H1 (cell line): ENCODE results near the gene ATF7. TPM values are rescaled to one million over a fixed set of nuclear protein-coding genes. Genes with fewer than 3 reads are reported as not detected.
"Not testable (repeated sequence)": the region's sequence is repeated elsewhere in the genome, so short reads cannot be mapped to it uniquely, and the experiment has no call there.

Source experiments
- CTCF ChIA-PET: fragments of 300-600 bp; sonication (Branson Sonifier 250); formaldehyde crosslinking; loops from one replicate; lab custom pipeline; 2021; ENCODE audit not compliant: partially characterized antibody; lab: Charles Lee
- POLR2A ChIA-PET: fragments of 300-600 bp; sonication (Branson Sonifier 250); formaldehyde crosslinking; loops from one replicate; lab custom pipeline; 2021; ENCODE audit warnings: inconsistent platforms; ENCODE audit not compliant: partially characterized antibody; lab: Charles Lee
- DNase-seq, 2 experiments: peaks; one replicate each; pipeline versions ENCODE4 v3.0.0 to v3.0.0-alpha.2; 2010 to 2022; ENCODE audit warnings: low spot score in 2 of 2, low read depth in 1 of 2, mixed read lengths in 1 of 2
- FAIRE-seq: peaks from 2 replicates; lab custom pipeline; 2011; peaks lifted over from hg19 to GRCh38; lab: Jason Lieb, UNC
- H2AFZ ChIP-seq: 2 replicates; pipeline ENCODE4 v1.8.1; 2012; ENCODE audit warnings: low read length, inconsistent platforms
- H2AK5ac ChIP-seq: 2 replicates; pipeline ENCODE4 v1.6.1; 2013; ENCODE audit warnings: low read depth, low read length
- H2BK120ac ChIP-seq: replicated peaks from 2 replicates; pipeline ENCODE3; 2013; ENCODE audit warnings: low read depth, low read length, inconsistent platforms
- H2BK12ac ChIP-seq: 2 replicates; pipeline ENCODE4 v1.6.1; 2013; ENCODE audit warnings: low read depth, low read length
- H2BK15ac ChIP-seq: 2 replicates; pipeline ENCODE4 v1.6.1; 2013; ENCODE audit warnings: low read length
- H2BK20ac ChIP-seq: 2 replicates; pipeline ENCODE4 v1.6.1; 2013; ENCODE audit warnings: low read length
- H2BK5ac ChIP-seq: 2 replicates; pipeline ENCODE4 v1.6.1; 2013; ENCODE audit warnings: low read depth, low read length
- H3K14ac ChIP-seq: 2 replicates; pipeline ENCODE4 v1.6.1; 2013; ENCODE audit warnings: inconsistent platforms; ENCODE audit not compliant: insufficient read length
- H3K18ac ChIP-seq: 2 replicates; pipeline ENCODE4 v1.6.1; 2013; ENCODE audit warnings: low read length; ENCODE audit errors: extremely low read depth
- H3K23ac ChIP-seq: 2 replicates; pipeline ENCODE4 v1.6.1; 2013; ENCODE audit warnings: inconsistent platforms; ENCODE audit not compliant: insufficient read length
- H3K23me2 ChIP-seq: 2 replicates; pipeline ENCODE4 v1.6.1; 2013; ENCODE audit warnings: low read depth, low read length
- H3K27ac ChIP-seq: 2 replicates; pipeline ENCODE4 v1.6.1; 2011; ENCODE audit warnings: low read depth, low read length, inconsistent platforms
- H3K27me3 ChIP-seq, 4 experiments: replicated peaks in 1 of 4; 1 replicate in 1 of 4; 2 replicates in 3 of 4; pipeline versions ENCODE4 v1.6.1 to v1.8.1; 2011 to 2013; ENCODE audit warnings: low read length in 3 of 4, mild to moderate bottlenecking in 3 of 4, inconsistent platforms in 2 of 4, mixed read lengths in 2 of 4, moderate library complexity in 1 of 4; ENCODE audit not compliant: control insufficient read depth in 3 of 4, insufficient read depth in 3 of 4; ENCODE audit errors: extremely low read depth in 1 of 4
- H3K36me3 ChIP-seq, 4 experiments: 2 replicates each; pipeline versions ENCODE4 v1.6.1 to v1.8.1; 2011 to 2013; ENCODE audit warnings: mild to moderate bottlenecking in 4 of 4, low read length in 3 of 4, moderate library complexity in 2 of 4, control low read depth in 1 of 4, inconsistent platforms in 1 of 4; ENCODE audit not compliant: insufficient read depth in 4 of 4, control insufficient read depth in 2 of 4
- H3K4ac ChIP-seq: replicated peaks from 2 replicates; pipeline ENCODE3; 2013; ENCODE audit warnings: low read length, low read depth, mixed read lengths, inconsistent platforms; ENCODE audit not compliant: insufficient read length
- H3K4me1 ChIP-seq, 4 experiments: replicated peaks in 1 of 4; 1 replicate in 1 of 4; 2 replicates in 3 of 4; pipeline versions ENCODE4 v1.6.1 to v1.8.1; 2011 to 2013; ENCODE audit warnings: low read length in 3 of 4, inconsistent platforms in 2 of 4, mixed read lengths in 1 of 4; ENCODE audit not compliant: insufficient read depth in 4 of 4, control insufficient read depth in 3 of 4
- H3K4me2 ChIP-seq, 2 experiments: 2 replicates each; pipeline versions ENCODE4 v1.6.1 to v1.8.1; 2011 to 2013; ENCODE audit warnings: low read depth in 2 of 2, low read length in 2 of 2, control low read depth in 1 of 2, inconsistent platforms in 1 of 2, mild to moderate bottlenecking in 1 of 2; ENCODE audit not compliant: insufficient read depth in 1 of 2
- H3K4me3 ChIP-seq, 4 experiments: fragments of 200-600, 300-600 bp in 1 of 4; sonication (generic), shearing (Covaris generic), sonication (Bioruptor Twin) in 1 of 4; 2 replicates each; pipeline versions ENCODE4 v1.5.1 to v1.8.1; 2011 to 2016; ENCODE audit warnings: low read length in 4 of 4, low read depth in 3 of 4, control low read depth in 2 of 4, inconsistent platforms in 2 of 4, mild to moderate bottlenecking in 2 of 4, mixed read lengths in 1 of 4, moderate library complexity in 1 of 4; ENCODE audit not compliant: insufficient read depth in 2 of 4; ENCODE audit errors: extremely low read depth in 1 of 4
- H3K56ac ChIP-seq: replicated peaks from 2 replicates; pipeline ENCODE3; 2013; ENCODE audit warnings: low read depth, mild to moderate bottlenecking, mixed read lengths, low read length, inconsistent platforms; ENCODE audit not compliant: insufficient read length
- H3K79me1 ChIP-seq: 2 replicates; pipeline ENCODE4 v1.6.1; 2013; ENCODE audit warnings: low read depth, low read length, control low read depth
- H3K79me2 ChIP-seq, 2 experiments: 2 replicates each; pipeline versions ENCODE4 v1.6.1 to v1.8.1; 2012 to 2013; ENCODE audit warnings: low read length in 2 of 2, mild to moderate bottlenecking in 2 of 2, inconsistent platforms in 1 of 2; ENCODE audit not compliant: insufficient read depth in 2 of 2, control insufficient read depth in 1 of 2
- H3K9ac ChIP-seq, 4 experiments: replicated peaks in 1 of 4; 1 replicate in 1 of 4; 2 replicates in 3 of 4; pipeline versions ENCODE4 v1.6.1 to v1.8.1; 2011 to 2013; ENCODE audit warnings: low read depth in 3 of 4, low read length in 3 of 4, control low read depth in 2 of 4, mild to moderate bottlenecking in 2 of 4, moderate library complexity in 2 of 4, inconsistent platforms in 1 of 4; ENCODE audit errors: extremely low read depth in 1 of 4
- H3K9me3 ChIP-seq, 2 experiments: 2 replicates each; pipeline versions ENCODE4 v1.6.1 to v1.8.1; 2012 to 2013; ENCODE audit warnings: mild to moderate bottlenecking in 2 of 2, moderate library complexity in 2 of 2, control low read depth in 1 of 2, inconsistent platforms in 1 of 2, low read depth in 1 of 2, low read length in 1 of 2, mixed read lengths in 1 of 2; ENCODE audit not compliant: insufficient read depth in 2 of 2
- H4K20me1 ChIP-seq, 2 experiments: replicated peaks in 1 of 2; 2 replicates each; pipeline versions ENCODE3 to v1.8.1; 2011 to 2013; ENCODE audit warnings: inconsistent platforms in 2 of 2, low read length in 2 of 2, mild to moderate bottlenecking in 1 of 2; ENCODE audit not compliant: insufficient read depth in 2 of 2, control insufficient read depth in 1 of 2
- H4K5ac ChIP-seq: 2 replicates; pipeline ENCODE4 v1.6.1; 2013; ENCODE audit warnings: low read length, low read depth, mixed read lengths, inconsistent platforms; ENCODE audit not compliant: insufficient read length
- H4K8ac ChIP-seq: 2 replicates; pipeline ENCODE4 v1.8.0; 2013; ENCODE audit warnings: mild to moderate bottlenecking, moderate library complexity, low read length, inconsistent platforms; ENCODE audit not compliant: insufficient read depth; ENCODE audit errors: extremely low read depth
- H4K91ac ChIP-seq: replicated peaks from 2 replicates; pipeline ENCODE3; 2013; ENCODE audit warnings: low read length, mixed read lengths, inconsistent platforms; ENCODE audit not compliant: insufficient read length
- polyA plus RNA-seq, 7 experiments: library from polyadenylated mRNA; depleted of rRNA in 3 of 7; stranded (reverse) in 5 of 7; unstranded in 2 of 7; fragments of >200 nt in 5 of 7; fragments of 200-250 nt in 2 of 7; gene quantifications; 1 replicate in 5 of 7; 2 replicates in 1 of 7; 4 replicates in 1 of 7; pipeline versions ENCODE4 v1.2.1 to v1.2.3, GENCODE V29; 2011 to 2013; ENCODE audit warnings: missing spikeins in 2 of 7, mixed read lengths in 2 of 7
- total RNA-seq: library from RNA; stranded (reverse); fragmentation: NEBNext Ultra II Directional; extraction: Animal tissue kit (Norgen Biotek cat#: 25700); gene quantifications from 2 replicates; pipeline ENCODE4 v1.2.1, GENCODE V29; 2021

ATF7 gene
- total and polyA plus RNA-seq, 2 of the 8 experiments (the other 6 are each of a cell fraction or from before 2014, with no cell fraction given) = 10.1 to 16.6 TPM

DNA sequence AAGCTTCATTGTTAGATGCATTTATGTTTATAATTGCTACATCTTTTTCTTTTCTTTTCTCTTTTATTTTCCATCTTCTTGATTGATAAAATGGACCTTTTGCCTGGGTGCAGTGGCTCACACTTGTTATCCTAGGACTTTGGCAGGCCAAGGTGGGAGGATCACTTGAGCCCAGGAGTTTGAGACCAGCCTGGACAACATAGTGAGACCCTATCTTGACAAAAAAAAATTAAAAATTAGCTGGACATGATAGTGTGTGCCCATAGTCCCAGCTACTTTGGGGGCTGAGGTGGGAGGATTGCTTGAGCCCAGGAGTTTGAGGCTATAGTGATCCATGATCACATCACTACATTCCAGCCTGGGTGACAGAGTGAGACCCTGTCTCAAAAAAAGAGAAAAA is 9.5 kb upstream of the ATF7 start:
- not testable (repeated sequence) for H4K8ac ChIP-seq, H2BK12ac ChIP-seq, H3K4me1 ChIP-seq, H4K91ac ChIP-seq, H3K9me3 ChIP-seq, H3K79me2 ChIP-seq, H2BK15ac ChIP-seq, H2BK20ac ChIP-seq, H3K14ac ChIP-seq, H4K5ac ChIP-seq, H3K27me3 ChIP-seq, FAIRE-seq, H3K4me2 ChIP-seq, H2BK120ac ChIP-seq, H3K36me3 ChIP-seq, H3K4ac ChIP-seq, H3K56ac ChIP-seq, H3K9ac ChIP-seq, H2AK5ac ChIP-seq, H3K79me1 ChIP-seq, H3K23me2 ChIP-seq, H2BK5ac ChIP-seq, H3K4me3 ChIP-seq, H3K27ac ChIP-seq, H4K20me1 ChIP-seq, H3K23ac ChIP-seq, H3K18ac ChIP-seq, DNase-seq, H2AFZ ChIP-seq
- POLR2A ChIA-PET = interaction anchor here (1.9 to 5.4 kb wide), 2 partner anchors 9 to 26 kb away, joined by 4 to 20 read pairs; partner anchors contain the start of gene ATF7
- CTCF ChIA-PET = interaction anchor here (1.5 to 2.4 kb wide), 2 partner anchors 10 to 11 kb away, joined by 3 to 5 read pairs; partner anchors contain the start of gene ATF7
